HEK293 (cell line): ENCODE measurements around the gene ZNF446.

Source experiments
- CTCF ChIA-PET: fragments of 350-600 bp; formaldehyde crosslinking; extraction: SDS; loops from one replicate; lab custom pipeline; 2021; ENCODE audit warnings: antibody characterized with exemption; lab: Yijun Ruan, JAX
- POLR2A ChIA-PET: fragments of 300-600 bp; formaldehyde crosslinking; extraction: SDS; loops from one replicate; lab custom pipeline; 2020; ENCODE audit warnings: antibody characterized with exemption, inconsistent platforms; lab: Yijun Ruan, JAX
- H3K27ac ChIP-seq: fragments of 200-500 bp; sonication (Bioruptor generic); 2 replicates; pipeline ENCODE4 v1.5.1; 2014; ENCODE audit warnings: low read depth, low read length, control low read depth, inconsistent platforms; ENCODE audit errors: extremely low read depth
- H3K36me3 ChIP-seq, 2 experiments: fragments of 200-500 bp in 1 of 2; sonication (Bioruptor generic) in 1 of 2; 1 replicate in 1 of 2; 2 replicates in 1 of 2; pipeline ENCODE4 v1.5.1; 2014 to 2017; ENCODE audit warnings: inconsistent platforms in 2 of 2, low read length in 2 of 2; ENCODE audit not compliant: control insufficient read depth in 2 of 2, insufficient read depth in 1 of 2
- H3K4me1 ChIP-seq: fragments of 200-500 bp; sonication (Bioruptor generic); 2 replicates; pipeline ENCODE4 v1.5.1; 2014; ENCODE audit warnings: mild to moderate bottlenecking, low read length, inconsistent platforms; ENCODE audit not compliant: control insufficient read depth, insufficient read depth
- H3K4me3 ChIP-seq: 2 replicates; pipeline ENCODE4 v1.5.1; 2011; ENCODE audit warnings: low read depth, mild to moderate bottlenecking, control low read depth, low read length, moderate library complexity
- H3K9me3 ChIP-seq: fragments of 200-500 bp; sonication (Bioruptor generic); 2 replicates; pipeline ENCODE4 v1.5.1; 2014; ENCODE audit warnings: low read depth, low read length, inconsistent platforms; ENCODE audit not compliant: control insufficient read depth, insufficient read depth
- BCL11B ChIP-seq: fragments of 450-650 bp; formaldehyde crosslinking; IDR thresholded peaks from 2 replicates; pipeline ENCODE4 v1.5.1; 2016; ENCODE audit warnings: low read depth, missing biosample characterization, missing genetic modification characterization
- GLI2 ChIP-seq: fragments of 450-650 bp; formaldehyde crosslinking; IDR thresholded peaks from 2 replicates; pipeline ENCODE4; 2017; ENCODE audit warnings: missing biosample characterization, missing genetic modification characterization, low read depth, borderline replicate concordance
- SCRT1 ChIP-seq: fragments of 450-650 bp; formaldehyde crosslinking; IDR thresholded peaks from 2 replicates; pipeline ENCODE4 v1.5.1; 2016; ENCODE audit warnings: missing biosample characterization, missing genetic modification characterization, borderline replicate concordance
- ZBTB17 ChIP-seq: fragments of 450-650 bp; formaldehyde crosslinking; IDR thresholded peaks from 2 replicates; pipeline ENCODE4 v1.5.1; 2016; ENCODE audit warnings: missing biosample characterization, missing genetic modification characterization
- ZBTB20 ChIP-seq: fragments of 450-650 bp; formaldehyde crosslinking; IDR thresholded peaks from 2 replicates; pipeline ENCODE4 v1.5.1; 2016; ENCODE audit warnings: missing biosample characterization, missing genetic modification characterization
- ZFP37 ChIP-seq: fragments of 450-650 bp; formaldehyde crosslinking; IDR thresholded peaks from 2 replicates; pipeline ENCODE4 v1.5.1; 2016; ENCODE audit warnings: missing biosample characterization, missing genetic modification characterization
- ZNF146 ChIP-seq: fragments of 450-650 bp; formaldehyde crosslinking; IDR thresholded peaks from 2 replicates; pipeline ENCODE4 v1.5.1; 2016; ENCODE audit warnings: missing biosample characterization, missing genetic modification characterization
- ZNF292 ChIP-seq: fragments of 450-650 bp; formaldehyde crosslinking; IDR thresholded peaks from 2 replicates; pipeline ENCODE4 v1.5.1; 2016; ENCODE audit warnings: low read depth, missing biosample characterization, missing genetic modification characterization, borderline replicate concordance
- ZNF658 ChIP-seq: fragments of 450-650 bp; formaldehyde crosslinking; IDR thresholded peaks from 2 replicates; pipeline ENCODE4; 2016; ENCODE audit warnings: missing biosample characterization, missing genetic modification characterization
- ZNF768 ChIP-seq: fragments of 450-650 bp; formaldehyde crosslinking; IDR thresholded peaks from 2 replicates; pipeline ENCODE4 v1.5.1; 2018; ENCODE audit warnings: missing biosample characterization, mild to moderate bottlenecking, missing genetic modification characterization
- ZNF830 ChIP-seq: fragments of 450-650 bp; IDR thresholded peaks from 2 replicates; pipeline ENCODE4 v1.5.0; 2018; ENCODE audit warnings: missing biosample characterization, missing genetic modification characterization, low read depth, mild to moderate bottlenecking, moderate library complexity
- TF ChIP-seq, protein P1 (sequence below): fragments of 450-650 bp; formaldehyde crosslinking; IDR thresholded peaks from 2 replicates; pipeline ENCODE4 v1.5.1; 2016; ENCODE audit warnings: missing biosample characterization, missing genetic modification characterization
- TF ChIP-seq, protein P2 (sequence below): fragments of 450-650 bp; formaldehyde crosslinking; IDR thresholded peaks from 2 replicates; pipeline ENCODE4 v1.5.1; 2016; ENCODE audit warnings: missing biosample characterization, missing genetic modification characterization
- TF ChIP-seq, protein P3 (sequence below): fragments of 450-650 bp; formaldehyde crosslinking; IDR thresholded peaks from 2 replicates; pipeline ENCODE4 v1.5.1; 2016; ENCODE audit warnings: missing biosample characterization, missing genetic modification characterization
- TF ChIP-seq, protein P4 (sequence below): fragments of 450-650 bp; formaldehyde crosslinking; conservative IDR thresholded peaks from 2 replicates; pipeline ENCODE4 v1.5.1; 2016; ENCODE audit warnings: low read depth, missing biosample characterization, missing genetic modification characterization
- TF ChIP-seq, protein P5 (sequence below): fragments of 450-650 bp; formaldehyde crosslinking; IDR thresholded peaks from 2 replicates; pipeline ENCODE4 v1.5.1; 2016; ENCODE audit warnings: missing biosample characterization, missing genetic modification characterization
- TF ChIP-seq, protein P6 (sequence below): fragments of 450-650 bp; formaldehyde crosslinking; IDR thresholded peaks from 2 replicates; pipeline ENCODE4 v1.5.1; 2016; ENCODE audit warnings: missing biosample characterization, missing genetic modification characterization

Gene ZNF446

DNA sequence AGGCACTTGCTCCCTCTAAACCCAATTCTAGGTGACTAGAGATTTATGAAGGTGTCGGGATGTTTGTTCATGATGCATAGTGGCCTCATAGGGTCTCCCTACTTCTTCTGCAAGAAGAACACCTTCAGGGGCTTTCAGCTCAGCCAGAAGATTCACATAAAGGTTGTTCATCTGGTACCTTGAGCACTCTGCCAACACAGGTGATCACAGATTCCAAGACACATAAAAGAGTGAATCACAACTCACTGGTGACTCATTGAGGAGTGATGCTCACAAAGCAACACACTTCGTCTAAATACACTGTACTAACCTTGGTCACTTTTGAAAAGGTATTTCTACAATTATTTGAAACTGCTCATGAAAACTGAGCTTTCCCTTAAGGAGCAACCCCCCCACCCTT is 16.1 kb upstream of the ZNF446 start:
- H3K4me3 ChIP-seq, result no peak overlapping the region
- no peak for TF ChIP-seq ZNF292 (tag by site-specific recombination)
- H3K4me1 ChIP-seq, result no peaks in the 10 kb centered on the region
- no peak overlapping the region for H3K27ac ChIP-seq
- no peaks in the 10 kb centered on the region for H3K9me3 ChIP-seq
- peaks cover 9 to 13% of the 10 kb centered on the region in 2 experiments for H3K36me3 ChIP-seq
- POLR2A ChIA-PET, result interaction anchor here (0.6 to 2.2 kb wide), 2 partner anchors 26 to 51 kb away, joined by 4 to 12 read pairs; partner anchors contain the start of gene ZNF584
- CTCF ChIA-PET, result no interaction called here

DNA sequence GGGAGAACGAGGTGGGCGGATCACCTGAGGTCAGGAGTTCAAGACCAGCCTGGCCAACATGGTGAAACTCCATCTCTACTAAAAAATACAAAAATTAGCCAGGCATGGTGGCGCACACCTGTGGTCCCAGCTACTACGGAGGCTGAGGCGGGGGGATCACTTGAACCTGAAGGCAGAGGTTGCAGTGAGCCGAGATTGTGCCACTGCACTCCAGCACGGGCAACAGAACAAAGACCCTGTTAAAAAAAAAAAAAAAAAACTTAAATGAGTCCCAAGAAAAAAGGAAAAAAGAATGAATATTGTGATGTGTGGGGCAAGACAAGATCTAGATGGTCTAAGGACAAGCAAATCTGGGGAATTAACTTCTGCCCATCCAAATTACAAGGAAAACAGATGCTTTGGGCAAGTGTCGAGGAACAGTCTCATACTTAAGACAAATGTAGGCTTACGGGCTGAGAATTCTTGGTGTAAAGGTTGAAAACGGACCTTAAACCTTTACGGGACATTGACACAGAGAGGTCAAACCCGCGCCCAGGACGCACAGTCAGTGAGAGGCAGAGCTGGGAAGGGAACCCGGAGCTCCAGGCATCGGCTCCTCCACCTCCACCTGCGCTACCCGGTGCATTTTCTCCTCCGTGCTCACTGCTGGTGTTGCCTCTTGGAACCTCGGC is 9.9 kb upstream of the ZNF446 start:
- no peak overlapping the region for H3K27ac ChIP-seq
- H3K4me1 ChIP-seq, result no peaks in the 10 kb centered on the region; the same call in 1 of the 2 replicates
- POLR2A ChIA-PET, result interaction anchor here (0.8 to 2.6 kb wide), 5 partner anchors 9 to 140 kb away, joined by 3 to 10 read pairs (median 7); partner anchors contain the start of genes ZBTB45, ZNF324B, ZNF446 and ZNF584
- CTCF ChIA-PET, result interaction anchor here (0.6 to 1.7 kb wide), 3 partner anchors 12 to 54 kb away, joined by 3 to 11 read pairs (median 3); partner anchors contain the start of gene ZBTB45
- peaks cover 0 to 23% of the 10 kb centered on the region in 2 experiments; a peak in 2 of 3 replicates for H3K36me3 ChIP-seq
- H3K9me3 ChIP-seq, result no peaks in the 10 kb centered on the region
- peak overlapping the region; percentile 97 for H3K4me3 ChIP-seq
- peak; percentile 86 for TF ChIP-seq ZNF768 (tag by site-specific recombination)
- TF ChIP-seq, protein P1, sequence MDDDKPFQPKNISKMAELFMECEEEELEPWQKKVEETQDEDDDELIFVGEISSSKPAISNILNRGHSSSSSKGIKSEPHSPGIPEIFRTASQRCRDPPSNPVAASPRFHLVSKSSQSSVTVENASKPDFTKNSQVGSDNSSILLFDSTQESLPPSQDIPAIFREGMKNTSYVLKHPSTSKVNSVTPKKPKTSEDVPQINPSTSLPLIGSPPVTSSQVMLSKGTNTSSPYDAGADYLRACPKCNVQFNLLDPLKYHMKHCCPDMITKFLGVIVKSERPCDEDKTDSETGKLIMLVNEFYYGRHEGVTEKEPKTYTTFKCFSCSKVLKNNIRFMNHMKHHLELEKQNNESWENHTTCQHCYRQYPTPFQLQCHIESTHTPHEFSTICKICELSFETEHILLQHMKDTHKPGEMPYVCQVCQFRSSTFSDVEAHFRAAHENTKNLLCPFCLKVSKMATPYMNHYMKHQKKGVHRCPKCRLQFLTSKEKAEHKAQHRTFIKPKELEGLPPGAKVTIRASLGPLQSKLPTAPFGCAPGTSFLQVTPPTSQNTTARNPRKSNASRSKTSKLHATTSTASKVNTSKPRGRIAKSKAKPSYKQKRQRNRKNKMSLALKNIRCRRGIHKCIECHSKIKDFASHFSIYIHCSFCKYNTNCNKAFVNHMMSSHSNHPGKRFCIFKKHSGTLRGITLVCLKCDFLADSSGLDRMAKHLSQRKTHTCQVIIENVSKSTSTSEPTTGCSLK, result no peak
- 0 out of 2 replicates have a peak, but pooled peaks have one; percentile 37 for TF ChIP-seq BCL11B
- TF ChIP-seq SCRT1 (tag by site-specific recombination), result 0 out of 2 replicates have a peak, but pooled peaks have one; percentile 35
- peak; percentile 62; the same call in 1 of the 2 replicates for TF ChIP-seq ZBTB17 (tag by site-specific recombination)

DNA sequence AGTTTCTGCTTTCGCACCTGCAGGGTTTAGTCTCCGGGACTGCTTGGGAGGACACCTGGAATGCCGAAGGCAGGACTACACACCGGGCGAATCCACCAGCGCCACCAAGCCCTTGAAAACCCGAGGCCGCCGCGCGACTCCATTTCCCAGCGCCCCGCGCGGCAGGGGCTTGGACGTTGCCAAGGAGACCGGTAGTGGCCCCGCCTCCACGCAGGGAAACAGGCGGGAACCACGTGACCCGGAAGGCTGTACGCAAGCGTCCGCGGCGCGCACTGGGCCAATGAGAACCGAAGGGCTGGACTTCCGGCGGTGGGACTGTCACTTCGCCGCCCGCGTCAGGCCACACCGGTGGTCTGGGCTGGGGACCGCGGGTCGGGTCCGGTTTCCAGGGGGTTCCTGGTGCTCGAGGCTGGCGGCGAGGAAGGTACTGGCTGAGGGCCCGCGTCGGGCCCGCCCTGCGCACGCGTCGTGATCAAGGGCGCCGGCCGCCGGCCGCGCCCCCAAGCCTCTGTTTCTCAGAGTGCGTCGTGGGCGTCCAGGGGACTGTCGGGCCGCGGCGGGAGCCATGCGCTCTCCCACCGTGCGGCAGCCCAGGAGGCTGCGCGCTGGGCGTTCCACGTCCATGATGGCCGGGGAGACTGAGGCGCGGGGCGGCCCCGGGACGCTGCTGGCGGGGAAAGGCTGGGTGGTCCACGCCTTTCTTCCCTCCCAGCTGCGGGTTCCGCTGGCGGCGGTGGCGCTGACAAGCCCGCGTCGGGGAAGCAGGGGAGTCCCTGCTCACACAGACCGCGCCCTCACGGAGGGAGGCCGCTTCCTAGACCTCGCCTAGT is 9.2 kb upstream of the ZNF446 start, which contains the start of gene ZNF324:
TSS of gene ZNF324 (plus strand) at position 321 of the 830 bp plus-strand sequence. CDS start 2,106 bp downstream, outside the sequence.
- peak within 1 kb of the TSS; percentile 74; the same call in 1 of the 2 replicates for H3K27ac ChIP-seq
- H3K4me1 ChIP-seq, result no peaks in the 10 kb centered on the region; the same call in 1 of the 2 replicates
- POLR2A ChIA-PET, result interaction anchor here (0.8 to 2.6 kb wide), 6 partner anchors 9 to 140 kb away, joined by 3 to 10 read pairs (median 5); partner anchors contain the start of genes ZBTB45, ZNF324B, ZNF446 and ZNF584
- TF ChIP-seq, protein P2, sequence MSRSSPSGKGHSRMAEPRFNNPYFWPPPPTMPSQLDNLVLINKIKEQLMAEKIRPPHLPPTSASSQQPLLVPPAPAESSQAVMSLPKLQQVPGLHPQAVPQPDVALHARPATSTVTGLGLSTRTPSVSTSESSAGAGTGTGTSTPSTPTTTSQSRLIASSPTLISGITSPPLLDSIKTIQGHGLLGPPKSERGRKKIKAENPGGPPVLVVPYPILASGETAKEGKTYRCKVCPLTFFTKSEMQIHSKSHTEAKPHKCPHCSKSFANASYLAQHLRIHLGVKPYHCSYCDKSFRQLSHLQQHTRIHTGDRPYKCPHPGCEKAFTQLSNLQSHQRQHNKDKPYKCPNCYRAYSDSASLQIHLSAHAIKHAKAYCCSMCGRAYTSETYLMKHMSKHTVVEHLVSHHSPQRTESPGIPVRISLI, result no peak
- TF ChIP-seq ZFP37 (tag by site-specific recombination) (no peak), ZBTB20 (tag by site-specific recombination) (peak; percentile 63; the same call in 1 of the 2 replicates), ZNF146 (tag by site-specific recombination) (no peak), GLI2 (tag by site-specific recombination) (no peak), ZNF830 (tag by site-specific recombination) (no peak), ZNF658 (tag by site-specific recombination) (no peak)
- TF ChIP-seq, protein P3, sequence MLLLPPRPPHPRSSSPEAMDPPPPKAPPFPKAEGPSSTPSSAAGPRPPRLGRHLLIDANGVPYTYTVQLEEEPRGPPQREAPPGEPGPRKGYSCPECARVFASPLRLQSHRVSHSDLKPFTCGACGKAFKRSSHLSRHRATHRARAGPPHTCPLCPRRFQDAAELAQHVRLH (tag by site-specific recombination), result no peak; the same call in 1 of the 2 replicates
- TF ChIP-seq, protein P4, sequence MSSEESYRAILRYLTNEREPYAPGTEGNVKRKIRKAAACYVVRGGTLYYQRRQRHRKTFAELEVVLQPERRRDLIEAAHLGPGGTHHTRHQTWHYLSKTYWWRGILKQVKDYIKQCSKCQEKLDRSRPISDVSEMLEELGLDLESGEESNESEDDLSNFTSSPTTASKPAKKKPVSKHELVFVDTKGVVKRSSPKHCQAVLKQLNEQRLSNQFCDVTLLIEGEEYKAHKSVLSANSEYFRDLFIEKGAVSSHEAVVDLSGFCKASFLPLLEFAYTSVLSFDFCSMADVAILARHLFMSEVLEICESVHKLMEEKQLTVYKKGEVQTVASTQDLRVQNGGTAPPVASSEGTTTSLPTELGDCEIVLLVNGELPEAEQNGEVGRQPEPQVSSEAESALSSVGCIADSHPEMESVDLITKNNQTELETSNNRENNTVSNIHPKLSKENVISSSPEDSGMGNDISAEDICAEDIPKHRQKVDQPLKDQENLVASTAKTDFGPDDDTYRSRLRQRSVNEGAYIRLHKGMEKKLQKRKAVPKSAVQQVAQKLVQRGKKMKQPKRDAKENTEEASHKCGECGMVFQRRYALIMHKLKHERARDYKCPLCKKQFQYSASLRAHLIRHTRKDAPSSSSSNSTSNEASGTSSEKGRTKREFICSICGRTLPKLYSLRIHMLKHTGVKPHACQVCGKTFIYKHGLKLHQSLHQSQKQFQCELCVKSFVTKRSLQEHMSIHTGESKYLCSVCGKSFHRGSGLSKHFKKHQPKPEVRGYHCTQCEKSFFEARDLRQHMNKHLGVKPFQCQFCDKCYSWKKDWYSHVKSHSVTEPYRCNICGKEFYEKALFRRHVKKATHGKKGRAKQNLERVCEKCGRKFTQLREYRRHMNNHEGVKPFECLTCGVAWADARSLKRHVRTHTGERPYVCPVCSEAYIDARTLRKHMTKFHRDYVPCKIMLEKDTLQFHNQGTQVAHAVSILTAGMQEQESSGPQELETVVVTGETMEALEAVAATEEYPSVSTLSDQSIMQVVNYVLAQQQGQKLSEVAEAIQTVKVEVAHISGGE (tag by site-specific recombination), result peak; percentile 89
- TF ChIP-seq, protein P5, sequence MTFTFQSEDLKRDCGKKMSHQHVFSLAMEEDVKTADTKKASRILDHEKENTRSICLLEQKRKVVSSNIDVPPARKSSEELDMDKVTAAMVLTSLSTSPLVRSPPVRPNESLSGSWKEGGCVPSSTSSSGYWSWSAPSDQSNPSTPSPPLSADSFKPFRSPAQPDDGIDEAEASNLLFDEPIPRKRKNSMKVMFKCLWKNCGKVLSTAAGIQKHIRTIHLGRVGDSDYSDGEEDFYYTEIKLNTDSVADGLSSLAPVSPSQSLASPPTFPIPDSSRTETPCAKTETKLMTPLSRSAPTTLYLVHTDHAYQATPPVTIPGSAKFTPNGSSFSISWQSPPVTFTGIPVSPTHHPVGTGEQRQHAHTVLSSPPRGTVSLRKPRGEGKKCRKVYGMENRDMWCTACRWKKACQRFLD (tag by site-specific recombination), result no peak
- TF ChIP-seq, protein P6, sequence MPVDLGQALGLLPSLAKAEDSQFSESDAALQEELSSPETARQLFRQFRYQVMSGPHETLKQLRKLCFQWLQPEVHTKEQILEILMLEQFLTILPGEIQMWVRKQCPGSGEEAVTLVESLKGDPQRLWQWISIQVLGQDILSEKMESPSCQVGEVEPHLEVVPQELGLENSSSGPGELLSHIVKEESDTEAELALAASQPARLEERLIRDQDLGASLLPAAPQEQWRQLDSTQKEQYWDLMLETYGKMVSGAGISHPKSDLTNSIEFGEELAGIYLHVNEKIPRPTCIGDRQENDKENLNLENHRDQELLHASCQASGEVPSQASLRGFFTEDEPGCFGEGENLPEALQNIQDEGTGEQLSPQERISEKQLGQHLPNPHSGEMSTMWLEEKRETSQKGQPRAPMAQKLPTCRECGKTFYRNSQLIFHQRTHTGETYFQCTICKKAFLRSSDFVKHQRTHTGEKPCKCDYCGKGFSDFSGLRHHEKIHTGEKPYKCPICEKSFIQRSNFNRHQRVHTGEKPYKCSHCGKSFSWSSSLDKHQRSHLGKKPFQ (tag by site-specific recombination), result no peak

More for the DNA sequence above, 9.2 kb upstream of the ZNF446 start, which contains the start of gene ZNF324:
- CTCF ChIA-PET, result interaction anchor here (0.8 to 1.7 kb wide), 3 partner anchors 12 to 53 kb away, joined by 3 to 11 read pairs (median 3); partner anchors contain the start of gene ZBTB45
- Histone ChIP-seq H3K9me3 (no peaks in the 10 kb centered on the region), H3K4me3 (peak within 1 kb of the TSS; percentile 97), H3K36me3 (peaks cover 0 to 29% of the 10 kb centered on the region in 2 experiments)
